ENCODE results near the gene CLEC18B.
"Not testable (repeated sequence)": the region's sequence is repeated elsewhere in the genome, so short reads cannot be mapped to it uniquely, and the experiment has no call there.

DNA sequence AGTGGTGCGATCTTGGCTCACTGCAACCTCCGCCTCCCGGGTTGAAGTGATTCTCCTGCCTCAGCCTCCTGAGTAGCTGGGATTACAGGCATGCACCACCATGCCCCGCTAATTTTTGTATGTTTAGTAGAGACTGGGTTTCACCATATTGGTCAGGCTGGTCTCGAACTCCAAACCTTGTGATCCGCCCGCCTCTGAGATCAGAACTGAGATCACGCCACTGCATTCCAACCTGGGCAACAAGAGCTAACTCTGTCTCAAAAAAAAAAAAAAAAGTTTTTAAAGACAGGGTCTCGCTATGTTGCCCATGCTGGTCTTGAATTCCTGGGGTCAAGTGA is 47.5 kb downstream of the CLEC18B start:
- TF ChIP-seq POLR2AphosphoS5 (IDR thresholded peaks at IDR 0.05; ENCODE audit: borderline replicate concordance, low read depth, low read length); EZH2 (IDR thresholded peaks at IDR 0.05): not testable (repeated sequence)
